GM12872 (cell line): ENCODE data around the gene PRR19.

Experiments used
- TF ChIP-seq, protein P1 (sequence below): IDR thresholded peaks from 3 replicates; pipeline ENCODE4 v1.5.1; 2011; ENCODE audit warnings: low read depth, mild to moderate bottlenecking, low read length, moderate library complexity; ENCODE audit not compliant: insufficient read depth

PRR19 gene

DNA sequence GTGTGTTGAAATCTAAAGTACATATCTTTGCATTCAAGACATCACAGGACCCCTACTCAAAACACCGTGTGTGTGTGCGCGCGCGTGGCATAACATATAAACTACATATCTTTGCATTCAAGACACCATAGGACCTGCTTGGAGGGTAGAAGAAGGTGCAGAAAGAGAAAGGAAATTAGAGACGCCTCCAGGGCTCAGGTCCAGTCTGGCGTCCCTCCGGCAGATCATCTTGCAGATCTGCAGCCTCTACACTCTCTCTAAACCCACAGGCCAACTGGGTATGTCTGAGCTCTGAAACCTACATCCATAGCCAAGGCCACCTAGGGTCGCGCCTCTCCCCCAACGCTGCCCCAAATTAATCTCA lies 1.2 kb downstream of the PRR19 start:
- TF ChIP-seq, protein P1, sequence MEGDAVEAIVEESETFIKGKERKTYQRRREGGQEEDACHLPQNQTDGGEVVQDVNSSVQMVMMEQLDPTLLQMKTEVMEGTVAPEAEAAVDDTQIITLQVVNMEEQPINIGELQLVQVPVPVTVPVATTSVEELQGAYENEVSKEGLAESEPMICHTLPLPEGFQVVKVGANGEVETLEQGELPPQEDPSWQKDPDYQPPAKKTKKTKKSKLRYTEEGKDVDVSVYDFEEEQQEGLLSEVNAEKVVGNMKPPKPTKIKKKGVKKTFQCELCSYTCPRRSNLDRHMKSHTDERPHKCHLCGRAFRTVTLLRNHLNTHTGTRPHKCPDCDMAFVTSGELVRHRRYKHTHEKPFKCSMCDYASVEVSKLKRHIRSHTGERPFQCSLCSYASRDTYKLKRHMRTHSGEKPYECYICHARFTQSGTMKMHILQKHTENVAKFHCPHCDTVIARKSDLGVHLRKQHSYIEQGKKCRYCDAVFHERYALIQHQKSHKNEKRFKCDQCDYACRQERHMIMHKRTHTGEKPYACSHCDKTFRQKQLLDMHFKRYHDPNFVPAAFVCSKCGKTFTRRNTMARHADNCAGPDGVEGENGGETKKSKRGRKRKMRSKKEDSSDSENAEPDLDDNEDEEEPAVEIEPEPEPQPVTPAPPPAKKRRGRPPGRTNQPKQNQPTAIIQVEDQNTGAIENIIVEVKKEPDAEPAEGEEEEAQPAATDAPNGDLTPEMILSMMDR = no peak

DNA sequence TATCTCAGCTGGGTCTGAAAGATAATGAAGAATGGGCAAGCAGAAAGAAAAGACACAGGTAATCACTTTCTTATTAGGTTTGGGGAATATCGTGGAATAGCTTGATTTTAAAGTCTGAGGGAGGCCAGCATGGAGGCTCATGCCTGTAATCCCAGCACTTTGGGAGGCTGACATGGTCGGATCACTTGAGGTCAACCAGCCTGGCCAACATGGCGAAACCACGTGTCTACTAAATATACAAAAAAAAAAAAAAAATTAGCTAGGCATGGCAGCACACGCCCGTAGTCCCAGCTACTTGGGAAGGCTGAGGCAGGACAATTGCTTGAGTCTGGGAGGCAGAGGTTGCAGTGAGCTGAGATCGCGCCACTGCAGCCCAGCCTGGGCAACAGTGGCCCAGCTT lies 1.9 kb downstream of the PRR19 start:
- TF ChIP-seq, protein P1 = no peak

DNA sequence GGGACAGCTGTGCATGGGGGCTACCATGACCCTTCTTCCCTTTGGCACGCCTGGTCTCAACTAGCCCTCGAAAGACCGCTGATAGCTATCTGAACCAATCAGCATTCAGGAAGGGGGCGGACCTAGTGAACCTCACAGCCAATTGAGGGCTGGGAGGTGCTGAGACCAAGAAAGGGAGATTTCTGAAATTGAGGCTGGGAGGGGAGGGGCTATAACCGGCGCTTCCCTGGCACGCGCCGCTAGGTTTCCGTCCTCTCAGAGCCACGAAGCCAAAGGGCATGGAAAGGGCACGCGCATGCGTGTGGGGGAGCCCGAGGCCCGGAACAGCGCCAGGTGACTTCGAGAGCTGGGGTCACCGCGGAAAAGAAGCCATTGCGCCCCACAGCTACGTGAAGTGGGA lies 4.7 kb downstream of the PRR19 start:
- TF ChIP-seq, protein P1 = no peak

DNA sequence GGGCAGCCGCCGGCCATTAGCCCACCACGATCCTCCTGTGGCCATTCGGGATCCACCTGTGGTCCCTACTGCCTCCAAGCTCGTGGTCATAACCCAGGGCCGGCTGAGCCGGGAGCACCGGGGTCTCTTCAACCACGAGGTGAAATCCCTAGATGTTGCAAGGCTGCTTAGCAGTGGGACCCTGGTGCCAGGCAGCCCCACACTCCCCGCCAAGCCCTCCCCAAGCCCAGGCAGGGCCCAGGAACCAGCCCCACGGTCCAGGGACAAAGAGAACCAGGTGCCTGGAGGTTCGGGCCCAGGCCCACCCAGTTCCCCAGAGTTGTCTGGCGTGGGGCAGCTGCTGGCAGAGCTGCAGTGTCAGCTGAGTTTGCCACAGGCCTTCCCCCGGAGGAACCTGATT lies 7.8 kb downstream of the PRR19 start:
- TF ChIP-seq, protein P1 = no peak

DNA sequence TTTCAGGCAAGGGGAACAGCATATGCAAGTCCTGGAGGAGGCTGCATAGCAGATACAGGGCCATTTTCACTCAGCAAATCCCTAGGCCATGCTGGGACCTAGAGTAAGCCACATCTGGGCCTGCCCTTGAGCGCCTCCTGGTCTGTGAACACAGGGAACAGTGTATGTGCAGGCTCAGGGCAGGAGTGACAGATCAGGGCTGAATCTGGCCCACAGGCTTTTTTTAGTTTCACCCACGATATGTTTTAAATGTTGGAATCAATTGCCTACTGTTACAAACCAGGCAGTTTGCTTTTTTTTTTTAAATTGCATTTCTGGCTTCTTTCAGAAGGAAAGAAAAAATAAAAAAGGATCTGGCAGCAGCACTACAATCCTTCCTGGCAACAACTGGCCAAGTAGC lies 9.7 kb downstream of the PRR19 start:
- TF ChIP-seq, protein P1 = peak; percentile 25; the same call in 1 of the 3 replicates

DNA sequence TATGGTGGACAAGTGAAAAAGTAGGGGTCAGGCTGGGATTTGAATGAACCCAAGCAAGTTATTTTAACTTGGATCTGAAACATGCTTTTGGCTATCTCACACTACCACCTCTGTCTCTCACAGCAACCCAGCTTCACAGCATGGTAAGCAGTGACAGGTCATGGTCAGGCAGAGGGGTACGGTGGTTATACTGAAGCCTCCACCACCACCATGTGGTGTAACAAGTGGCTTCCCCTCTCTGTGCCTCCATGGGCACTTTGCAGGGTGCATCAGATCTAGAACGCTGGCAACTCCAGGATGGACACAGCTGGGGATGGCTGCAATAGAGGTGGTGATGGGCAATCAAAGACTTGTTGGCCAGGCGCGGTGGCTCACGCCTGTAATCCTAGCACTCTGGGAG lies 10.4 kb downstream of the PRR19 start:
- TF ChIP-seq, protein P1 = no peak

DNA sequence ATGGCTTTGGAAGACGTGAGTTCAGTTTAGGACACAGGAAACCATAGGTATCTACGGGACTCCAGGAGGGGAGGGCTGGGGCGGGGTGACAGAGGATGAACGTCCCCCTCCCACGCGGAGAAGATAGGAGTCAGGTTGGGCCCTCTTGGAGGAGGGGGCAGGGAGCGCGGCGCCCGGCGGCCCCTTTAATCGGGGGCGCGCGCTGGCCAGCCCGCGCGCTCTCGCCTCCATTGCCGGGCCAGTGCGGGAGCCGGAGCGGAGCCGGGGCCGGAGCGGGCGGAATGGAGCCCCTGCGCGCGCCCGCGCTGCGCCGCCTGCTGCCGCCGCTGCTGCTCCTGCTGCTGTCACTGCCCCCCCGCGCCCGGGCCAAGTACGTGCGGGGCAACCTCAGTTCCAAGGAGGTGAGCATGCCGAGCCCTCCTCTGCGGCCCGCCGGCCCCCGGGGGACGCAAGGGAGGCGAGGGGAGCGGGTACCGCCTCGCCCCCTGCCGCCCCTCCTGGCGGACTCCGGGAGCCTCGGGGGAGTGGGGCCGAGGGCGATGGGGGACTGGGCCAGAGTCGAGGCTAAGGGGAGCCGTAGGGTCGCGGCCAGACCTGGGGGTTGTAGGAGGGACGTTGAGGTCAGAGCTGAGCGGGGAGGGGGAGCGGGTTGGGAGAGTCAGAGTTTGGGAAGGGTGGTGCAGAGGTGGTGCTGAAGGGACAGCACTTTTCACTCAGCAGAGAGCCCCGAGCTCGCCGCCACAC lies 11.3 kb downstream of the PRR19 start, which contains the start of gene TMEM145:
Gene TMEM145, plus strand, starts transcription at position 214 of the 744 bp plus-strand sequence. Its CDS starts 68 bp downstream, at position 282.
- TF ChIP-seq, protein P1 = 0 out of 3 replicates have a peak, but pooled peaks have one; percentile 2
